Measurements from ENCODE around the gene WDR45B. TPM values are rescaled to one million over a fixed set of nuclear protein-coding genes. Genes with fewer than 3 reads are reported as not detected.

The WDR45B gene
- total RNA-seq, 1 experiment from 2014 or later, result 84.9 TPM

- ChIA-PET CTCF (interaction anchor here (0.6 kb wide), 1 partner anchor 31 kb away, joined by 7 read pairs; no protein-coding TSS in a partner anchor), POLR2A (ENCODE audit: unreplicated experiment) (no interaction called here)
- no peaks in the 10 kb centered on the region for H3K9me3 ChIP-seq (ENCODE audit: insufficient read depth, low read depth)
- no peaks in the 10 kb centered on the region for H3K4me1 ChIP-seq (replicated peaks; ENCODE audit: insufficient read depth)
- H3K4me3 ChIP-seq, result no peak overlapping the region
- H3K27me3 ChIP-seq (ENCODE audit: insufficient read depth, low read depth), result no peaks in the 10 kb centered on the region
- intact Hi-C loops (cut with micrococcal nuclease; ENCODE audit: unreplicated experiment), result no loop called here
- no peaks in the 10 kb centered on the region for H3K9me2 ChIP-seq (ENCODE audit: insufficient read depth)
- H2AFZ ChIP-seq, result no peak overlapping the region
- H3K79me2 ChIP-seq (ENCODE audit: low read depth), result no peaks in the 10 kb centered on the region
- no peak overlapping the region for H3K27ac ChIP-seq
- BruUV-seq (replicated peaks), result no TSS peak
- no peak for DNase-seq
- H3K36me3 ChIP-seq (ENCODE audit: low read depth), result no peaks in the 10 kb centered on the region
- TF ChIP-seq EZH2 (IDR thresholded peaks at IDR 0.05; ENCODE audit: low read depth), result no peak
- no peak for TF ChIP-seq CTCF (conservative IDR thresholded peaks at IDR 0.05)
- H3K4me2 ChIP-seq, result no peak overlapping the region
- H4K20me1 ChIP-seq (ENCODE audit: insufficient read depth), result no peaks in the 10 kb centered on the region
- H3F3A ChIP-seq (ENCODE audit: insufficient read depth, low read depth), result no peaks in the 10 kb centered on the region
Observed at GRCh38 chr17:82678265-82678891, 30.1 kb upstream of the WDR45B start.

DNA sequence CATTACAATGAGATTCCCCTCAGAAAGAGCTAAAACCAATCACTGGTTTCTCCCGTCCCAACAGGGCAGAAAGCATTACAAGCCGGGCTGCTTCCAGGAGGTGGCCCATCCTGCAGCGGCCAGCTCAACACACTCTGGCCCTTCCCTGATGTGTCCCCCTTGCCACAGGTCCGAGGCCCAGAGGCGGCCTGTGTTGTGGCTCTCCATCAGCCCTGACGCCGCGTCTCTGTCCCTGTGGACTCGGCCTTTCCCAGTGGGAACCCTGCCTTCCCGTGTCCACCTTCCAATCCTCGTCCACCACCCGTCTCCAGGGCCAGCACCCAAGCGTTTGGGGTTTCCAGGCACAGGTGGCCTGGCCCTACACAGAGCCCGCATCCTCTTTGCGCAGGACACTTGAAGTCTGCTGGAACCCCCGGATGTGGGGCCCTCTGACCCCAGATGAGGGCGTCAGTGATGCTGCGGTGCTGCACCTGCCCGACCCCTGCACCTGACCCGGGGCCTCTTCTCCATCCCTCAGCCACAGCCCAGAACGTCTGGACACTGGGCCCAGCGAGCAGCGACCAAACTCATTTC lies 29.2 kb upstream of the WDR45B start:
- no peaks in the 10 kb centered on the region for H3F3A ChIP-seq (ENCODE audit: insufficient read depth, low read depth)
- H3K4me1 ChIP-seq (replicated peaks; ENCODE audit: insufficient read depth), result no peaks in the 10 kb centered on the region
- no peaks in the 10 kb centered on the region for H3K9me2 ChIP-seq (ENCODE audit: insufficient read depth)
- H3K27ac ChIP-seq, result no peak overlapping the region
- H3K4me3 ChIP-seq, result no peak overlapping the region
- ChIA-PET CTCF (interaction anchor here (0.6 kb wide), 1 partner anchor 37 kb away, joined by 12 read pairs; no protein-coding TSS in a partner anchor), POLR2A (ENCODE audit: unreplicated experiment) (no interaction called here)
- H3K79me2 ChIP-seq (ENCODE audit: low read depth), result no peaks in the 10 kb centered on the region
- no peaks in the 10 kb centered on the region for H4K20me1 ChIP-seq (ENCODE audit: insufficient read depth)
- H3K27me3 ChIP-seq (ENCODE audit: insufficient read depth, low read depth), result no peaks in the 10 kb centered on the region
- no peak for DNase-seq
- no TSS peak for BruUV-seq (replicated peaks)
- no peaks in the 10 kb centered on the region for H3K9me3 ChIP-seq (ENCODE audit: insufficient read depth, low read depth)
- no peak overlapping the region for H3K4me2 ChIP-seq
- H3K36me3 ChIP-seq (ENCODE audit: low read depth), result no peaks in the 10 kb centered on the region
- TF ChIP-seq CTCF (conservative IDR thresholded peaks at IDR 0.05) (no peak), EZH2 (IDR thresholded peaks at IDR 0.05; ENCODE audit: low read depth) (no peak)
- intact Hi-C loops (cut with micrococcal nuclease; ENCODE audit: unreplicated experiment), result no loop called here
- H2AFZ ChIP-seq, result no peak overlapping the region

DNA sequence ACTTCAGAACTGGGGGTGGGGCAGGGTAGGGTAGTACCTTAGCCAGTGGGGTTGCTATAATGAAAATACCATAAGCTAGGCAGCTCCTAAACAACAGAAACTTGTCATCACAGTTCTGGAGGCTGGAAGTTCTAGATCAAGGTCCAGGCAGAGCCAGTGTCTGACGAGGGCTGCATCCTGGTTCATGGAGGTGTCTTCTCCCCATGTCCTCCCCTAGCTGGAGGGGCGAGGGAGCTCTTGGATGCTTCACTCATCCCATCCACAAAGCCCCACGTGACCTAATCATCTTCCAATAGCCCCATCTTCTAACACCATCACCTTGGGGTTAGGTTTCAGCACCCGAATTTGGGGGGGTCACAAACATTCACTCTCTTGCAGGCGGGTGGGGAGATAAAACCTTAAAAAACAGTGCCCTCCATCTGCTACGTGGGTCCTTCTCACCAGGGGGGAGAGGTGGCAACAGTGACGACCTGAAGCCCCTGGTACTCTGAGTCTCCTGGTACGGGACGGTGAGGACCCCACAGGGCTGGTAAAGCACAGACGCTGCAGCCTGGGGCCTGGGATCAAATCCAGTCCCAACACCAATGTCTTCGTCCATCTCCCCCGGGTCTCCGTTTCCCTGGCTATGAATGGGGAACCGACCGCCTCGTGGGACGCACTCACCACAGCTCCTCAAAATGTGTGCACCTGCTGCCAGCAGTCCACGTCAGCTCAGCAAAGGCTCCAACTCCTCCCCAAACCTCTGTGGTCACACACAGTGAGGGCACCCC lies 27.4 kb upstream of the WDR45B start:
- H4K20me1 ChIP-seq (ENCODE audit: insufficient read depth), result no peaks in the 10 kb centered on the region
- no peak overlapping the region for H2AFZ ChIP-seq
- no peaks in the 10 kb centered on the region for H3F3A ChIP-seq (ENCODE audit: insufficient read depth, low read depth)
- H3K4me1 ChIP-seq (replicated peaks; ENCODE audit: insufficient read depth), result no peaks in the 10 kb centered on the region
- BruUV-seq (replicated peaks), result no TSS peak
- intact Hi-C loops (cut with micrococcal nuclease; ENCODE audit: unreplicated experiment), result no loop called here
- TF ChIP-seq EZH2 (IDR thresholded peaks at IDR 0.05; ENCODE audit: low read depth) (no peak), CTCF (conservative IDR thresholded peaks at IDR 0.05) (no peak)
- DNase-seq, result no peak
- no peaks in the 10 kb centered on the region for H3K9me2 ChIP-seq (ENCODE audit: insufficient read depth)
- no peak overlapping the region for H3K4me2 ChIP-seq
- H3K9me3 ChIP-seq (ENCODE audit: insufficient read depth, low read depth), result no peaks in the 10 kb centered on the region
- no peak overlapping the region for H3K27ac ChIP-seq
- H3K4me3 ChIP-seq, result no peak overlapping the region
- POLR2A ChIA-PET (ENCODE audit: unreplicated experiment), result no interaction called here
- CTCF ChIA-PET, result no interaction called here
- no peaks in the 10 kb centered on the region for H3K79me2 ChIP-seq (ENCODE audit: low read depth)
- no peaks in the 10 kb centered on the region for H3K36me3 ChIP-seq (ENCODE audit: low read depth)
- H3K27me3 ChIP-seq (ENCODE audit: insufficient read depth, low read depth), result no peaks in the 10 kb centered on the region

Data from PC-9 (cell line).